Ovary (tissue), 9 donors: ENCODE measurements around the gene THADA. TPM values are rescaled to one million over a fixed set of nuclear protein-coding genes. Genes with fewer than 3 reads are reported as not detected.
"Not testable (repeated sequence)": the region's sequence is repeated elsewhere in the genome, so short reads cannot be mapped to it uniquely, and the experiment has no call there.

Source experiments
- DNase-seq, 5 donors: peaks; one replicate each; pipeline ENCODE4 v3.0.0-alpha.2; 2019 to 2020
- H3K27ac ChIP-seq, 2 donors: fragments of 200-600 bp; one replicate each; pipeline versions ENCODE4 v1.5.1 to v1.8.0; 2019 to 2022
- H3K27me3 ChIP-seq: fragments of 200-600 bp; one replicate; pipeline ENCODE4 v1.8.0; 2022
- H3K36me3 ChIP-seq: fragments of 200-600 bp; sonication (generic); one replicate; pipeline ENCODE4 v1.5.1; 2019
- H3K4me1 ChIP-seq: one replicate; pipeline ENCODE4 v1.8.1; 2013; ENCODE audit warnings: mild to moderate bottlenecking, moderate library complexity; ENCODE audit not compliant: insufficient read depth
- H3K4me3 ChIP-seq: fragments of 200-600 bp; sonication (generic); one replicate; pipeline ENCODE4 v1.5.1; 2017
- H3K9me3 ChIP-seq, 2 donors: fragments of 200-600 bp in 1 of 2; sonication (generic) in 1 of 2; one replicate each; pipeline versions ENCODE4 v1.5.1 to v1.8.1; 2013 to 2019; ENCODE audit warnings: mild to moderate bottlenecking in 1 of 2, moderate library complexity in 1 of 2
- EP300 ChIP-seq: sonication (generic); formaldehyde crosslinking; IDR thresholded peaks from one replicate; pipeline ENCODE4 v1.6.1; 2017; ENCODE audit warnings: antibody characterized with exemption
- POLR2A ChIP-seq: fragments of 450-650 bp; IDR thresholded peaks from one replicate; pipeline ENCODE4 v1.6.1; 2017; ENCODE audit warnings: antibody characterized with exemption, mild to moderate bottlenecking, moderate library complexity
- WGBS, 3 donors: extraction: QIAGEN DNeasy Blood & Tissue Kit in 1 of 3; methylation state at CpG; one replicate each; pipeline versions ENCODE4 v1.1.5 to v1.1.7; 2013 to 2017; 5-methylcytosine and 5-hydroxymethylcytosine counted together
- intact Hi-C, 4 donors: fragments of 100-400 bp; cut with DNase I; formaldehyde crosslinking; loops; one replicate each; pipeline versions ENCODE4 v1.11.0 to v1.15.1; 2022 to 2023
- polyA plus RNA-seq, 2 donors: library from polyadenylated mRNA; stranded (reverse); fragments of 200-250 nt in 1 of 2; fragments of 350-450 nt in 1 of 2; fragmentation: Illumina TruSeq in 1 of 2; extraction: RNeasy Lipid Tissue Mini Kit (QIAGEN cat#74804) in 1 of 2; gene quantifications; one replicate each; pipeline ENCODE4 v1.2.3, GENCODE V29; 2013 to 2014
- total RNA-seq, 7 donors: library from RNA; depleted of rRNA in 2 of 7; stranded (reverse); fragments of >200 nt in 2 of 7; fragmentation: NEBNext Ultra II Directional in 3 of 7; extraction: Animal tissue kit (Norgen Biotek cat#: 25700) in 3 of 7; gene quantifications; one replicate each; pipeline versions ENCODE4 v1.1.0 to v1.2.4, GENCODE V29; 2016 to 2023
- TF ChIP-seq, protein P1 (sequence below), 3 donors: fragments of 450-650 bp in 2 of 3; fragments of 200-600 bp in 1 of 3; IDR thresholded peaks; one replicate each; pipeline versions ENCODE4 v1.5.1 to v1.8.0; 2016 to 2022; ENCODE audit warnings: antibody characterized with exemption in 3 of 3, mild to moderate bottlenecking in 1 of 3
- donor health status: DM: no; HTN: no; CAD: no; lungs with moderate emphysema.
- donor health status: DM: no; HTN: no; CAD: no.
- donor health status: Bipolar disorder and iron deficiency.
- donor health status: DM: yes; HTN: yes; CAD: no.
- donor health status: DM: no; HTN: no; CAD: no.
- donor health status: DM: yes; HTN: yes; CAD: no.

Gene THADA
- total and polyA plus RNA-seq, 9 donors = 14.0 to 46.8 (median 28.6) TPM

DNA sequence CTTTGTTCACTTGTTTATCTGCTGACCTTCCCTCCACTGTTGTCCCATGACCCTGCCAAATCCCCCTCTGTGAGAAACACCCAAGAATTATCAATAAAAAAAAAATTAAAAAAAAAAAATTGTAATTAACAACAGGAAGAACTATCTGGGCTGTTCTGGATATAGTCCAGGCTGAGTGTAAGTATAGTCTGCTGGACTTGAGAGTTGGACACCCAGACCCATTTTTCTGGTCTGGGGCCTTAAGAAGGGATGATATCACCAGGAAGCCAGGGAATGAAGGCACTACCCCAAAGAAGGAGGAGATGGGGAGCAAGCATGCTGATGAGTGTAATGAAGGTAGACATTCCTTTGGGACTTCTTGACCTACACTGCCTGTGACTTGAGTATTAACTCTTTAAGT, 297.3 kb downstream of the THADA start:
- no peaks in the 10 kb centered on the region for H3K36me3 ChIP-seq
- intact Hi-C loops = no loop called here
- H3K4me3 ChIP-seq = no peak overlapping the region
- no peak overlapping the region for H3K27ac ChIP-seq
- TF ChIP-seq, protein P1, sequence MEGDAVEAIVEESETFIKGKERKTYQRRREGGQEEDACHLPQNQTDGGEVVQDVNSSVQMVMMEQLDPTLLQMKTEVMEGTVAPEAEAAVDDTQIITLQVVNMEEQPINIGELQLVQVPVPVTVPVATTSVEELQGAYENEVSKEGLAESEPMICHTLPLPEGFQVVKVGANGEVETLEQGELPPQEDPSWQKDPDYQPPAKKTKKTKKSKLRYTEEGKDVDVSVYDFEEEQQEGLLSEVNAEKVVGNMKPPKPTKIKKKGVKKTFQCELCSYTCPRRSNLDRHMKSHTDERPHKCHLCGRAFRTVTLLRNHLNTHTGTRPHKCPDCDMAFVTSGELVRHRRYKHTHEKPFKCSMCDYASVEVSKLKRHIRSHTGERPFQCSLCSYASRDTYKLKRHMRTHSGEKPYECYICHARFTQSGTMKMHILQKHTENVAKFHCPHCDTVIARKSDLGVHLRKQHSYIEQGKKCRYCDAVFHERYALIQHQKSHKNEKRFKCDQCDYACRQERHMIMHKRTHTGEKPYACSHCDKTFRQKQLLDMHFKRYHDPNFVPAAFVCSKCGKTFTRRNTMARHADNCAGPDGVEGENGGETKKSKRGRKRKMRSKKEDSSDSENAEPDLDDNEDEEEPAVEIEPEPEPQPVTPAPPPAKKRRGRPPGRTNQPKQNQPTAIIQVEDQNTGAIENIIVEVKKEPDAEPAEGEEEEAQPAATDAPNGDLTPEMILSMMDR (IDR thresholded peaks at IDR 0.05) = no peak
- TF ChIP-seq EP300 (no peak), POLR2A (no peak)
- no peaks in the 10 kb centered on the region for H3K9me3 ChIP-seq
- peaks cover 8% of the 10 kb centered on the region for H3K4me1 ChIP-seq
- no peaks in the 10 kb centered on the region for H3K27me3 ChIP-seq
- DNase-seq = no peak

DNA sequence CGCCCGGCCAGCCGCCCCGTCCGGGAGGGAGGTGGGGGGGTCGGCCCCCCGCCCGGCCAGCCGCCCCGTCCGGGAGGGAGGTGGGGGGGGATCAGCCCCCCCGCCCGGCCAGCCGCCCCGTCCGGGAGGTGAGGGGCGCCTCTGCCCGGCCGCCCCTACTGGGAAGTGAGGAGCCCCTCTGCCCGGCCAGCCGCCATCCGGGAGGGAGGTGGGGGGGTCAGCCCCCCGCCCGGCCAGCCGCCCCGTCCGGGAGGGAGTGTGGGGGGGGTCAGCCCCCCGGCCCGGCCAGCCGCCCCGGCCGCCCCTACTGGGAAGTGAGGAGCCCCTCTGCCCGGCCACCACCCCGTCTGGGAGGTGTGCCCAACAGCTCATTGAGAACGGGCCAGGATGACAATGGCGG, 298.1 kb downstream of the THADA start:
- 95 to 98% methylated on average over 10 to 19 of the region's 36 CpGs; no CpG with 5 or more reads in 1 of the 3 donors for WGBS, 3 donors
- intact Hi-C loops, H3K27me3 ChIP-seq, H3K4me1 ChIP-seq, H3K36me3 ChIP-seq, DNase-seq, H3K27ac ChIP-seq, H3K4me3 ChIP-seq, H3K9me3 ChIP-seq: not testable (repeated sequence)

DNA sequence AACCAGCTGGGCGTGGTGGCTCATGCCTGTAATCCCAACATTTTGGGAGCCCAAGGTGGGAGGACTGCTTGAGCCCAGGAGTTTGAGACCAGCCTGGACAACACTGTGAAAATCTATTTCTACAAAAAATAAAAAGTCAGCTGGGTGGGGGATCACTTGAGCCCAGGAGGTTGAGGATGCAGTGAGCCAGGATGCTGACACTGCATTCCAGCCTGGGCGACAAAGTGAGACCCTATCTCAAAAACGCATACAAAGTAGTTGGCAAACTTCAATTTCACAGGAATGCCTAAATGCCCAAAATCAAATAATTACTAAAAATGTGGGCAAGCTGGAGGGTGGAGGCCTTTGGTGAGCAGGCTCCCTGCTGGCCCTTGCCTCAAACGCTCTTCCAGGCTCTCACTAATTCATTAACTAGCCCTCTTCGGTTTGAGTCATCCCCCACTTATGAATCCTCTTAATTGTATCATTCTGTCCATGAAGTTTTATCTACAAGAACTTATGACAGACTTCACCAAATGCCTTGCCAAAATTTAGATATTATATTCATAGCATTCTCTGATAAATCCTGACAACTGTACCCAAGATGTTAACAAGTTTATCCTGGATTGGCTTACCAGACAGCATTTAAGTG, 300.8 kb downstream of the THADA start:
- TF ChIP-seq, protein P1 (IDR thresholded peaks at IDR 0.05) = no peak
- H3K27me3 ChIP-seq = no peaks in the 10 kb centered on the region
- 79 to 86% (median 79%) methylated on average over 5 of the region's 5 CpGs for WGBS, 3 donors
- no peak overlapping the region for H3K27ac ChIP-seq
- no peaks in the 10 kb centered on the region for H3K9me3 ChIP-seq
- intact Hi-C loops = no loop called here
- no peak for DNase-seq
- H3K4me1 ChIP-seq = peaks cover 2% of the 10 kb centered on the region
- no peak overlapping the region for H3K4me3 ChIP-seq
- H3K36me3 ChIP-seq = no peaks in the 10 kb centered on the region

DNA sequence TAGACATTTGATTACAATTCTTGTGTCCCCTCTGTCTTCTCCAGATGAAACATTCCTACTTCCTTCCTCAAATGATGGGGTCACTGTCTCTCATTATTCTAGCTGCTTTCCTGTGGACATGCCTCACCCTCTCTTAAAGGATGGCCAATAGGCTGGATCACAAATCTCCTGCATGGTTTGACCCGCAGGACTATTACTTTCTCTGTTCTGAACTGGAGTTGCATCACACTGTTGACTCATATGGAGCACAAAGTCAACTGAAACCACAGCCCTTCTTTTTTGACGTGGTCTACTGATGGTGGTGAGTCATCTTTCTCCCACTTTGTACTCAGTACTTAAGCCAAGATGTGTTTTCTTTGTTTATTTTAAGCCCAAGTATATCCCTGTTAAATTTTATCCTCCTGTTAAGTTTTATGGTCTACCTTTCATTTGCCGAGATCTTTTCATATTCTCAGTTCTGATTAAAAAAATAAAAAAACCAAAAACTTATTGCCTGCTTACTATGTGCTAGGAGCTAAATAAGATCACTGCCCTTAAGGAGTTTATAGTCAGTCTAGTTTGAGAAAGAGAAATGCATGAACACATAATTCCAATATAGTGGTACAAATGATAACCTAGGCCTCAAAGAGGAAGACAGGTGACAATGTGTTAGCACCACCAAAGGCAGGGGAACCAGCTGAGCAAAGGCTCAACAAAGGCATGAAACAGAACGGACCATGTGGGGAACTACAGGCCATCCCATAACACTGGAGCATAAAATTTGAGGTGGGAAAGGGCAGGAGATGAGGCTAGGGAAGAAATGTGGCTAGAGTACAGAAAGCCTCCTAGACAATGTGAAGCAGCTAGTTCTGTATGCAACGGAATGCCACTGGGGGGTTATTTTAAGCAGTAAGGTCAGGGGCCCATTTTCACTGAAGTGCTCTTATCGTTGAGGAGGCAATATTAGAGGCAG, 301.8 kb downstream of the THADA start:
- WGBS, 3 donors = 56 to 67% (median 61%) methylated on average over 6 of the region's 6 CpGs
- intact Hi-C loops = no loop called here
- peak in 1 of 5 donors; percentile 62 for DNase-seq
- Histone ChIP-seq H3K36me3 (no peaks in the 10 kb centered on the region), H3K9me3 (no peaks in the 10 kb centered on the region), H3K27ac (no peak overlapping the region), H3K4me3 (no peak overlapping the region), H3K27me3 (no peaks in the 10 kb centered on the region), H3K4me1 (peaks cover 2% of the 10 kb centered on the region)
- TF ChIP-seq EP300 (peak; percentile 59), POLR2A (no peak)

DNA sequence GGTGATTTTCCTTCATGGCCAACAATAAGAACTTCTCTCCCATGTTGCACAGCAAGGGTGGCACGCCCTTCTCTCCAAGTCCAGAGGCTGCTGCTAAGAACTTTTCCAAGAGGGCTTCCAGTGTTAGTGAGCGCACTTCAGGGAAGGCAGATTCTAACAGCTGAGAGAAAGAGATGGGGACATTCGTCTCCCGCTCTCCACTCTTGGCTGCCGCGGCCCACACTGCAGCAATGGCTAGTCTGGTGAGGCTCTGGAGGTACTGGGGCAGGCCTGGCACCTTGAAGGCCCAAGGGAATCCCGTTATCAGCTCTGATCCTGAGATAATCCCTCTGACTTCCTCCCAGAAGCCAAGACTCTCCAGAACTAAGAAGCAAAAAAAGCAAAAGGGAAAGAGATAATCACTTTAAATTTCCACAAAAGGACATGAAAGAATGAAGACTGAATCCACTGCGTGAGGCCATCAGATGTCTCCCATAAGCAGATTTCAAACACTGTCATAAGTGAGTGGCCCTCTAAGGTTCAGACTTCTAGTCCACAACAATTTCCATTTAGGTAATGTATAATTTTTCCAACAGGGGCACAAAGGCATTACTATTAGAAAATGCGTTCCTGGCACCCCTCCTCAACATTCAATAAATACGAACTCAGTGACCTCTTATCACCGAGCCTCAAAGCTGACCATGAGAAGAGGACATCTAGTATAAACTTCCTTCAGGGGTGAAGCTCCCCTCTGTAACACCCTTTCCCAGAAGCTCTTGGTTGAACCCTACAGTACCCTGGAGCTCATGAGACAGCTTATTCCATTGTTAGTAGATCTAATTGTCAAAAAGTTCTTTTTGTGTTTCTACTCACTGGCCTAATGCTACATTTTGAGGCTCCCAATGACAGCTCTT, 302.7 kb downstream of the THADA start:
- 95 to 98% (median 97%) methylated on average over 11 of the region's 11 CpGs for WGBS, 3 donors

More for the DNA sequence above, 302.7 kb downstream of the THADA start:
- no peak for DNase-seq
- Histone ChIP-seq H3K9me3 (no peaks in the 10 kb centered on the region), H3K27ac (no peak overlapping the region), H3K36me3 (no peaks in the 10 kb centered on the region), H3K27me3 (no peaks in the 10 kb centered on the region), H3K4me3 (no peak overlapping the region), H3K4me1 (peaks cover 2% of the 10 kb centered on the region)
- TF ChIP-seq POLR2A (no peak), EP300 (no peak)
- TF ChIP-seq, protein P1 (IDR thresholded peaks at IDR 0.05) = no peak
- intact Hi-C loops = no loop called here
